Measurements from ENCODE around the gene MEX3B.
A peak's percentile ranks its signal among the peaks of the same experiment; 100 is the strongest.

Gene MEX3B

DNA sequence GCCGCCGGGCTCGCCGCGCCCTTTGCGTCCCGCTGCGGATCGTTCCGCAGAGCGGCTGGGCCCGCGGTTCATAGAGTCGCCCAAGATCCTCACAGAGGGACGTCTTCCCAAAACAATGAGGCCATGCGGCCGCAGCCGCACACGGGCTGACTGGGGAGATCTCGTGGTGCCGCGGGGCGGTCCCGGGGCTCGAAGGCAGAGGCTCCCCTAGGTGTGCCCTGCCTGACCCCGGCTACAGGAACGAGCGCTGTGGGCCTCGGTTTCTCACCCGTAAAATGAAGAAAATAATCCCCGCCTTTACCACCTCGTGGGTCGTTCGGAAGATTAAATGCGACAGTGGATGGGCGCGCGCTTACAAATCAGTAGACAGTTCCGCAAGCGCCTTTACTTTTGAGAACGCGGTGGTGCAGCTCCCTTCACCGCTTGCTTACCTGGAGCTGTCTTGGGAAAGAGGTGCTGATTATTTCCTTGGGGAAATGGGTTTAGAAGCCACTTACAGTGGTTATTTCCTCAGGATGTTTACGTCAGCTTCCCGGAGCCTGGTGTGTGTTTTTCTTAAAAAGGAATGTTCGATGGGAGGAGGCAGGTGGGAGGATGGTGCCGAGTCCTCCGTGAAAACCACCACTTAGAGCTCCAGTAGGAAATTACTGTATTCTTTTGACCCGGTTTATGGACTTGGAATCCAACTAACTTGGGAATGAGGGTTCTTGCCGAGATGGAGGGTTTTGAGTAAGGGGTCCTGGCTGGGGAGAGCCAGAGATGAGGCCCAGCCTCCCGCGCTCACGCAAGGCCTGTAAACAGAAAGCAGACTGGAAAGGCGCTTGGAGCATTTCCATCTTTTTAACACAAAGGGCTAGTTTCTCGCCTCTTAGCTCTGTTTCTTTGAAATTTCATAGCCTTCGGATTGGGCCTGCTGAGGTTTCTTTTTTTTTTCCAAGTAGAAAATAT, 1.9 kb upstream of the MEX3B start:
- Mint-ChIP-seq H3K9me3 (no peaks in the 10 kb centered on the region), H3K36me3 (ENCODE audit: low read depth) (peaks cover 16% of the 10 kb centered on the region), H3K27me3 (ENCODE audit: low read depth) (peaks cover 9% of the 10 kb centered on the region), H3K4me3 (peak overlapping the region; percentile 86 to 91 (median 88)), H3K4me1 (peaks cover 24% of the 10 kb centered on the region), H3K27ac (peak overlapping the region; percentile 91 to 99 (median 98))
- TF ChIP-seq, protein P1, sequence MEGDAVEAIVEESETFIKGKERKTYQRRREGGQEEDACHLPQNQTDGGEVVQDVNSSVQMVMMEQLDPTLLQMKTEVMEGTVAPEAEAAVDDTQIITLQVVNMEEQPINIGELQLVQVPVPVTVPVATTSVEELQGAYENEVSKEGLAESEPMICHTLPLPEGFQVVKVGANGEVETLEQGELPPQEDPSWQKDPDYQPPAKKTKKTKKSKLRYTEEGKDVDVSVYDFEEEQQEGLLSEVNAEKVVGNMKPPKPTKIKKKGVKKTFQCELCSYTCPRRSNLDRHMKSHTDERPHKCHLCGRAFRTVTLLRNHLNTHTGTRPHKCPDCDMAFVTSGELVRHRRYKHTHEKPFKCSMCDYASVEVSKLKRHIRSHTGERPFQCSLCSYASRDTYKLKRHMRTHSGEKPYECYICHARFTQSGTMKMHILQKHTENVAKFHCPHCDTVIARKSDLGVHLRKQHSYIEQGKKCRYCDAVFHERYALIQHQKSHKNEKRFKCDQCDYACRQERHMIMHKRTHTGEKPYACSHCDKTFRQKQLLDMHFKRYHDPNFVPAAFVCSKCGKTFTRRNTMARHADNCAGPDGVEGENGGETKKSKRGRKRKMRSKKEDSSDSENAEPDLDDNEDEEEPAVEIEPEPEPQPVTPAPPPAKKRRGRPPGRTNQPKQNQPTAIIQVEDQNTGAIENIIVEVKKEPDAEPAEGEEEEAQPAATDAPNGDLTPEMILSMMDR (IDR thresholded peaks at IDR 0.05; ENCODE audit: unreplicated experiment in 3 of 3) = peak in 1 of 3 experiments; percentile 34

DNA sequence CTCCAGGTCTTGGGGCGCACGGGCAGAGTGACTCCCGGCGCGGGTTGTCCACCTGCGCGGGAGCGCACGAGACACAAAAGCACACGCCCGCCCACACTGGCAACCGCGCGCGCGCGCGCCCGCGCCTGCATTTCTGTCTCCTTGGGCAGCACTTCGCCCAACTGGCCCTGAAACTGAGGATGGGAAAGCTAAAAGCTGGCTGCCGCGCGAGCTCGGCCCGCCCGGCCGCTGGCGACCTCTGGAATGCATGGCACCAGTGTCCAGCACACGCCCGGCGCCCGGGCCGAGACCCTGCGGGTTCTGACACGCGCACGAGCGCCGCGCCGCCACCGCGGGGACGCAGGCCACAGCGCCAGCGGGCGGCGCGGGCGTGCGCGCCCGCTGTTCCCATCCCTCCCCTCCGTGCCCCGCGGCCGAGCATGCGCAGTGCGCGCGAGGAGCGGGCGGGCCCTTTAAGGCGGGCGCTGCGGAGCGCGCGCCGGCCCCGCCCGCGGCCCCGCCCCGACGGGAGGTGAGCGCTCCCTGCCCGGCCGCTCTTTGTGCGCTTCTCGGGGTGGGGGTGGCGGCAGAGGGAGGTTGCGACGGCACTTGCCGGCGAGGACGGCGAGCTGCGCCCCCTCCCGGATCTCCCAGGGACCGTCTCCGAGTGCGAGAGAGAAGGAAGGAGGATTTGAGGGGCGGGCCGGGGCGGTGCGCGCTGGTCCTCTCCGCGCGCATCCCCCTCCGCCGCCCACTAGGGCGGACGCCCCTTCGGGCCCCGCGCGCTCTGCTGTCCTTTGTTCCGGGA, 1.0 kb upstream of the MEX3B start:
- Mint-ChIP-seq H3K27ac (peak overlapping the region; percentile 98 to 99 (median 99)), H3K4me1 (peaks cover 28% of the 10 kb centered on the region), H3K27me3 (ENCODE audit: low read depth) (peaks cover 9% of the 10 kb centered on the region), H3K4me3 (peak overlapping the region; percentile 95 to 98 (median 98)), H3K9me3 (no peaks in the 10 kb centered on the region), H3K36me3 (ENCODE audit: low read depth) (peaks cover 20% of the 10 kb centered on the region)
- TF ChIP-seq, protein P1 (IDR thresholded peaks at IDR 0.05; ENCODE audit: unreplicated experiment in 3 of 3) = peak; percentile 81 to 90 (median 86)

DNA sequence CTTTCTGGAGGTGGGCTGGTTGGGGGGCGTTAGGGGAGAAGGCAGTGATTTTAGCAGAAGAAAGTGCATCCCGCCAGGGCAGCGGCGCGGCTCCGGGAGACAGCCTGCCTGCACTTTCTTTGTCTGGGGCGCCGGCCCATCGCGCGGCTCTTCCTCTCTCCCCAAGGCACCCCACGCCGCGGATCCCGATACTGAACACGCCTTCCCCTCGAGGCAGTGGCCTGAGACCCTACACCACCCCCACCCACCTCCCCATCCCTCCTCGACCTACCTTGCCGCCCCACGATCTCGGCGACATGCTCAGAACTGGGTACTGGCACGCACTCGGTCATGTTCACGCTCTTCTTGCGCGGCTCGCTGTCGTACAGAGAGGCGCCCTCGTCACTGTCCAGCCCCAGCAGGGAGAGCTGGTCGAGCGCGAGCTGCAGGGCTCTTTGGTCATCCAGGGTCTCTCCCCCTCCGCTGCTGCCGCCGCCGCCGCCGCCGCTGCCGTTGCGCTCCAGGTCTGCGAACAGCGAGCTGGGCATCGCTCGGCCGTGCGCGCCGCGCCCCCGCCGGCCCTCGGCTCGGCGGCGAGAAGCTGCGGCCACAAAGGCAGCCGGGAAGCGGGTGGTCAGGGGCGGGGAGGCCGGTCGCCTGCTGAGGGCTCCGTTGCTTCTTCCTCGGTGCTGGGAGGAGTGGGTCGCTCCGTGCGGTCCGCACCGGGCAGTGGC, 483 bp downstream of the MEX3B start:
- H3K9me3 Mint-ChIP-seq = no peaks in the 10 kb centered on the region
- peaks cover 9% of the 10 kb centered on the region for H3K27me3 Mint-ChIP-seq (ENCODE audit: low read depth)
- TF ChIP-seq, protein P1 (IDR thresholded peaks at IDR 0.05; ENCODE audit: unreplicated experiment in 3 of 3) = no peak
- peak overlapping the region; percentile 98 to 100 (median 98) for H3K4me3 Mint-ChIP-seq
- H3K27ac Mint-ChIP-seq = peak overlapping the region; percentile 98 to 99 (median 98)
- H3K4me1 Mint-ChIP-seq = peaks cover 36% of the 10 kb centered on the region
- peaks cover 27% of the 10 kb centered on the region for H3K36me3 Mint-ChIP-seq (ENCODE audit: low read depth)

DNA sequence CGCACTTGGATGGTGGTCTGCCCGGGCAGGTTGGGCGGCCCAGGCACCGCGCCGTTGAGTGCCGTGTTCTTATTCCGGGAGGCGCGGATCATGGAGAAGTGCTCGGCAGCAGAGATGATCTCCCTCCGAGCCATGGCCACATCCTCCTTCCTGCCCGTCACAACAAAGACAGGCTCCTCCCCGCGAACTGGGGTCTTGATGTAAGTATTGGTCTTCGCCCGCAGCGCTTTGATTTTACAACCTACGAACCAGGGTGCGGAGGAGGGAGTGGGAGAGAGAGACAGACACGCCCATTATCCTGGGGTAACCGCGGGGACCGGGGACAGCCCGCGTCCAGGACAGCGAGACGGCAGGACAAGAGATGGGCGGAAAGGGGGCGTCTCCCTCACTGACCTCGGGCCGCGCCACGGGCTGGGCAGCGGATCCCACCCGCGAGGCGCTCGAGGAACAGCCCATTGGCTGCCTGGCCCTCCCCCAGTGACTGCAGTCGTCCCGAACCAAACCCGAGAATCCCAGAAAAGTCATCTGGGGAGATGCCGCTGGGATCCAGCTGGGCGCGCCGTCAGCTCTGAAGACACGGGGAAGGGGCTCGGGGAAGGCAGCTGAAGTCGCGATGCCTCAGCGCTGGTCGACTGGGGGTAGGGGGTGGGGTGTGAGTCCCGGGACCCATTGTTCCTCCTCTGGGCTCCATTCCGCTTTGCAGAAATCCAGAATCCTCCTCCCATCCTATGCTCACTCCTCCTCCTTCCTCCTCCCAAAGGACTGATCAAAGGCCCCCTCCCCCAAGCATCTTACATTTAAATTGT, 1.2 kb downstream of the MEX3B start:
- H3K9me3 Mint-ChIP-seq = no peaks in the 10 kb centered on the region
- H3K4me3 Mint-ChIP-seq = peak overlapping the region; percentile 96 to 100 (median 98)
- H3K27me3 Mint-ChIP-seq (ENCODE audit: low read depth) = peaks cover 9% of the 10 kb centered on the region
- peaks cover 27% of the 10 kb centered on the region for H3K36me3 Mint-ChIP-seq (ENCODE audit: low read depth)
- TF ChIP-seq, protein P1 (IDR thresholded peaks at IDR 0.05; ENCODE audit: unreplicated experiment in 3 of 3) = no peak
- H3K4me1 Mint-ChIP-seq = peaks cover 43% of the 10 kb centered on the region
- H3K27ac Mint-ChIP-seq = peak overlapping the region; percentile 98 to 99 (median 98)

DNA sequence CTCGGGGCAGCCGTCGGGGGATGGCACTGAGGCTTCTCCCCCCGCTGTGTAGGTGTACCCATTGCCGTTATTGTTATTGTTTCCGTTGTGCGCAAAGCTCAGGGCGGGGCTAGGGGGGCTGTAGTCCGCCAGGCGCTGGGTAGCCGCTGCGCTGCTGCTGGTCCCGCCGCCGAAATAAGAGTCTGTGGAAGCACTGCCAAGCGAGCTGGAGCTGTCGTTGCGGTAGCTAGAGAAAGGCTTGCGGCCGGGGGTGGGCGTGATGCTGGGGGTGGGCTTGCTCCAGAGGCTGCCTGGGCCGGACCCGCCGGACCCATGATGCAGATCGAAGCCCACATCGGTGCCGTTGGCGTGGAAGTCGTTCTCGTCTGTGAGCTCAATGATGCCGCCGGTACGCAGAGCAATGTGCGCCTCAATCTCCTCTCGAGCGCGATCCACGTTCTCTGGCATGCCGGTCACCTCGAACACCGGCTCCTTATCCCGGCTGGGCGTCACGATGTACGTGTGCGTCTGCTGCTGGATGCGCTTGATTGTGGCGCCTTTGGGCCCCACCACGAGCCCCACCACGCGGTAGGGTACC, 1.9 kb downstream of the MEX3B start:
- no peaks in the 10 kb centered on the region for H3K9me3 Mint-ChIP-seq
- H3K27ac Mint-ChIP-seq = peak overlapping the region; percentile 98 to 99 (median 98)
- peaks cover 47% of the 10 kb centered on the region for H3K4me1 Mint-ChIP-seq
- peak overlapping the region; percentile 96 to 100 (median 98) for H3K4me3 Mint-ChIP-seq
- TF ChIP-seq, protein P1 (IDR thresholded peaks at IDR 0.05; ENCODE audit: unreplicated experiment in 3 of 3) = no peak
- peaks cover 27% of the 10 kb centered on the region for H3K36me3 Mint-ChIP-seq (ENCODE audit: low read depth)
- peaks cover 9% of the 10 kb centered on the region for H3K27me3 Mint-ChIP-seq (ENCODE audit: low read depth)

Measured in nephron (organoid).